ENCODE data around the gene SMIM20. TPM values are rescaled to one million over a fixed set of nuclear protein-coding genes. Genes with fewer than 3 reads are reported as not detected.

Gene SMIM20
- total RNA-seq, 2 experiments from 2014 or later: 7.2 to 9.1 TPM

GRCh38 chr4:25923745-25924144 lies 9.7 kb downstream of the SMIM20 start:
- H3K36me3 Mint-ChIP-seq (ENCODE audit: low read depth): peaks cover 33% of the 10 kb centered on the region
- ChIA-PET CTCF (no interaction called here), POLR2A (no interaction called here)

DNA sequence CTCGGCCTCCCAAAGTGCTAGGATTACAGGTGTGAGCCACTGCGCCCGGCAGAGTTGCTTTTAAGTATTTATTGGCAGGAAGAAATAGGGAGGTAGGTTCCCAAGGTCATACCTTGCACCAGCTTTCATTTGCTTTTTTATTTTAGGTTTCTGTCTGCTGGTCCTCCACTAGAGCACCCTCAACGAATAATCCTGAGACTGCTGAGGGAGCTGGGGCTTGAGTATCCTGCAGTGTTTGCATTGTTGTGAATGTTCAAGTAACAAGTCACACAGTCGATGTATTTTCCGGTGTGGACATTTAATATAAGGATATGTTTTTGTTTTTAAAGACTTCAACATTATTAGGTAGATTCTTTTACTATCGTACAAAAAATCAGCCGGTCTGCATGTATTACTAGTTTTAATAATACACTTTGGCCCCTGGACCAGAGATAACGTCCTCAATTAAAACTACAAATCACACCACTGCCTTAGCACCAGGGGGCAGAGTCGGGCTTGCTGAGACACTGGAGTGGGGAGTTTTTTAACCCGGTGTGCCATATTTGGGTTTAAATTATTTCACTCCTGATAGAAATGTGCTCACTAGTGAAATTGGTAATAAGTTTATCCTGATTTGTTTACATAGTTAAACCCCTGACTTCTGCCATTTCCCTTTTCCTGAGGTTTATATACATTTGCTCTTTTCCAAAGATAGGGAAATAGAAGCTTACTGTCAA lies 11.6 kb downstream of the SMIM20 start:
- ChIA-PET CTCF (interaction anchor here (0.5 kb wide), 1 partner anchor 69 kb away, joined by 3 read pairs; no protein-coding TSS in a partner anchor), POLR2A (no interaction called here)
- no peak overlapping the region for H3K27ac Mint-ChIP-seq
- H3K9me3 ChIP-seq (ENCODE audit: control insufficient read depth in 1 of 2, insufficient read depth in 1 of 2, low read length in 2 of 2): no peaks in the 10 kb centered on the region
- peaks cover 49% of the 10 kb centered on the region for H3K36me3 Mint-ChIP-seq (ENCODE audit: low read depth)
- H3K36me3 ChIP-seq (ENCODE audit: insufficient read depth, low read length): peaks cover 10% of the 10 kb centered on the region
- H3K27ac ChIP-seq (ENCODE audit: low read depth in 1 of 2, low read length in 2 of 2): no peak overlapping the region
- H3K27me3 ChIP-seq (ENCODE audit: control insufficient read depth in 1 of 2, insufficient read depth in 2 of 2, low read length in 2 of 2): no peaks in the 10 kb centered on the region
- no peaks in the 10 kb centered on the region for H3K4me1 ChIP-seq (ENCODE audit: insufficient read depth, low read length)
- peaks cover 8% of the 10 kb centered on the region for H3K4me1 Mint-ChIP-seq (ENCODE audit: low read depth)
- H3K4me3 ChIP-seq (ENCODE audit: low read length): no peak overlapping the region
- ATAC-seq (ENCODE audit: poor library complexity) (peak; percentile 34), DNase-seq (peak in 3 of 14 experiments; percentile 19 to 34 (median 33))
- no peaks in the 10 kb centered on the region for H3K27me3 Mint-ChIP-seq
- intact Hi-C loops (cut with DNase I, micrococcal nuclease): no loop called here
- H3K4me3 Mint-ChIP-seq: no peak overlapping the region
- H3K9me3 Mint-ChIP-seq: no peaks in the 10 kb centered on the region
- no peak for TF ChIP-seq CTCF (IDR thresholded peaks at IDR 0.05)

More at GRCh38 chr4:25923745-25924144, 9.7 kb downstream of the SMIM20 start:
- H3K4me3 Mint-ChIP-seq: no peak overlapping the region
- no peaks in the 10 kb centered on the region for H3K4me1 ChIP-seq (ENCODE audit: insufficient read depth, low read length)
- no peak for DNase-seq
- H3K27ac Mint-ChIP-seq: no peak overlapping the region
- H3K27me3 ChIP-seq (ENCODE audit: control insufficient read depth in 1 of 2, insufficient read depth in 2 of 2, low read length in 2 of 2): no peaks in the 10 kb centered on the region
- peaks cover 7% of the 10 kb centered on the region for H3K36me3 ChIP-seq (ENCODE audit: insufficient read depth, low read length)
- H3K9me3 ChIP-seq (ENCODE audit: control insufficient read depth in 1 of 2, insufficient read depth in 1 of 2, low read length in 2 of 2): no peaks in the 10 kb centered on the region
- no peaks in the 10 kb centered on the region for H3K27me3 Mint-ChIP-seq
- no peaks in the 10 kb centered on the region for H3K9me3 Mint-ChIP-seq
- no peak for ATAC-seq (ENCODE audit: poor library complexity)
- intact Hi-C loops (cut with DNase I, micrococcal nuclease): no loop called here
- no peak overlapping the region for H3K27ac ChIP-seq (ENCODE audit: low read depth in 1 of 2, low read length in 2 of 2)
- H3K4me3 ChIP-seq (ENCODE audit: low read length): no peak overlapping the region
- H3K4me1 Mint-ChIP-seq (ENCODE audit: low read depth): peaks cover 8% of the 10 kb centered on the region
- TF ChIP-seq CTCF (IDR thresholded peaks at IDR 0.05): no peak

GRCh38 chr4:25926462-25926861 lies 12.4 kb downstream of the SMIM20 start:
- ChIA-PET POLR2A (no interaction called here), CTCF (no interaction called here)
- intact Hi-C loops (cut with DNase I, micrococcal nuclease): no loop called here
- Histone ChIP-seq H3K27me3 (ENCODE audit: control insufficient read depth in 1 of 2, insufficient read depth in 2 of 2, low read length in 2 of 2) (no peaks in the 10 kb centered on the region), H3K36me3 (ENCODE audit: insufficient read depth, low read length) (peaks cover 10% of the 10 kb centered on the region), H3K4me3 (ENCODE audit: low read length) (no peak overlapping the region), H3K27ac (ENCODE audit: low read depth in 1 of 2, low read length in 2 of 2) (no peak overlapping the region), H3K9me3 (ENCODE audit: control insufficient read depth in 1 of 2, insufficient read depth in 1 of 2, low read length in 2 of 2) (no peaks in the 10 kb centered on the region), H3K4me1 (ENCODE audit: insufficient read depth, low read length) (no peaks in the 10 kb centered on the region)
- H3K27me3 Mint-ChIP-seq: no peaks in the 10 kb centered on the region
- peak in 5 of 14 experiments; percentile 9 to 45 (median 32) for DNase-seq
- H3K27ac Mint-ChIP-seq: no peak overlapping the region
- no peak overlapping the region for H3K4me3 Mint-ChIP-seq
- H3K4me1 Mint-ChIP-seq (ENCODE audit: low read depth): peaks cover 2% of the 10 kb centered on the region
- TF ChIP-seq CTCF (IDR thresholded peaks at IDR 0.05): no peak
- H3K9me3 Mint-ChIP-seq: no peaks in the 10 kb centered on the region
- ATAC-seq (ENCODE audit: poor library complexity): no peak
- H3K36me3 Mint-ChIP-seq (ENCODE audit: low read depth): peaks cover 47% of the 10 kb centered on the region

Measured in CD4-positive, alpha-beta T cell (primary cell).